Adrenal gland (tissue), 12 donors: ENCODE results near the gene NTMT2. TPM values are rescaled to one million over a fixed set of nuclear protein-coding genes. Genes with fewer than 3 reads are reported as not detected.

ENCODE experiments used
- DNase-seq, 7 donors: peaks; one replicate each; pipeline ENCODE4 v3.0.0-alpha.2; 2019 to 2020
- H3K27ac ChIP-seq, 5 donors: fragments of 200-600 bp; sonication (generic) in 4 of 5; 1 replicate in 3 of 5; 2 replicates in 2 of 5; pipeline versions ENCODE4 v1.5.1 to v1.8.0; 2016 to 2020; ENCODE audit warnings: mild to moderate bottlenecking in 1 of 5
- H3K27me3 ChIP-seq: fragments of 200-600 bp; 2 replicates; pipeline ENCODE4 v1.8.0; 2021
- H3K36me3 ChIP-seq, 2 donors: fragments of 200-600 bp; replicated peaks in 1 of 2; 1 replicate in 1 of 2; 2 replicates in 1 of 2; pipeline versions ENCODE4 v1.5.1 to v1.8.0; 2018 to 2022
- H3K4me1 ChIP-seq, 2 donors: fragments of 200-600 bp; replicated peaks in 1 of 2; 1 replicate in 1 of 2; 2 replicates in 1 of 2; pipeline versions ENCODE4 v1.5.1 to v1.8.0; 2018 to 2021
- H3K4me3 ChIP-seq, 4 donors: fragments of 200-600 bp; sonication (generic) in 3 of 4; one replicate each; pipeline ENCODE4 v1.5.1; 2016 to 2018
- H3K9me3 ChIP-seq, 3 donors: fragments of 200-600 bp; sonication (generic) in 1 of 3; replicated peaks in 1 of 3; 1 replicate in 2 of 3; 2 replicates in 1 of 3; pipeline versions ENCODE4 v1.5.1 to v1.8.0; 2016 to 2021
- CTCF ChIP-seq, 6 experiments: fragments of 450-650 bp in 4 of 6; fragments of 200-600 bp in 2 of 6; sonication (generic) in 1 of 6; IDR thresholded peaks; 1 replicate in 5 of 6; 2 replicates in 1 of 6; pipeline versions ENCODE4 v1.5.1 to v1.8.0; 2016 to 2021; ENCODE audit warnings: antibody characterized with exemption in 6 of 6, mild to moderate bottlenecking in 2 of 6, moderate library complexity in 1 of 6
- POLR2A ChIP-seq, 2 donors: fragments of 450-650 bp; IDR thresholded peaks; one replicate each; pipeline ENCODE4 v1.6.1; 2017; ENCODE audit warnings: antibody characterized with exemption in 2 of 2, mild to moderate bottlenecking in 2 of 2, moderate library complexity in 1 of 2
- WGBS, 4 donors: extraction: QIAGEN DNeasy Blood & Tissue Kit in 2 of 4; methylation state at CpG; one replicate each; pipeline versions ENCODE4 v1.1.5 to v1.1.7; 2013 to 2017; 5-methylcytosine and 5-hydroxymethylcytosine counted together
- intact Hi-C, 2 donors: fragments of 100-400 bp; cut with DNase I; formaldehyde crosslinking; loops; one replicate each; pipeline versions ENCODE4 v1.14.1 to v1.15.0; 2022 to 2023
- polyA plus RNA-seq, 3 donors: library from polyadenylated mRNA; stranded (reverse); fragments of 200-250 nt in 2 of 3; fragments of 350-450 nt in 1 of 3; fragmentation: Illumina TruSeq in 1 of 3; extraction: RNeasy Lipid Tissue Mini Kit (QIAGEN cat#74804) in 1 of 3; gene quantifications; one replicate each; pipeline ENCODE4 v1.2.3, GENCODE V29; 2013 to 2014
- total RNA-seq, 9 donors: library from RNA; depleted of rRNA in 4 of 9; stranded (reverse); fragments of >200 nt in 4 of 9; fragments of 120-200 nt in 1 of 9; fragmentation: NEBNext Ultra II Directional in 1 of 9; extraction: Animal tissue kit (Norgen Biotek cat#: 25700) in 1 of 9; gene quantifications; one replicate each; pipeline versions ENCODE4 v1.1.0 to v1.2.4, GENCODE V29; 2013 to 2023
- donor health status: healthy with polysubstance abuse.
- donor health status: Bipolar disorder and iron deficiency.
- donor health status: DM: yes; HTN: yes; CAD: no.
- donor health status: DM: no; HTN: no; CAD: no.
- donor health status: DM: no; HTN: no; CAD: no.
- donor health status: DM: yes; HTN: yes; CAD: no.

Gene NTMT2
- total and polyA plus RNA-seq, 12 donors = not detected

- no peak for TF ChIP-seq CTCF (IDR thresholded peaks at IDR 0.05)
- TF ChIP-seq POLR2A (IDR thresholded peaks at IDR 0.05) = no peak
- Histone ChIP-seq H3K36me3 (no peaks in the 10 kb centered on the region), H3K4me1 (no peaks in the 10 kb centered on the region), H3K4me3 (no peak overlapping the region), H3K27me3 (no peaks in the 10 kb centered on the region), H3K9me3 (no peaks in the 10 kb centered on the region), H3K27ac (no peak overlapping the region)
- intact Hi-C loops = no loop called here
- no peak for DNase-seq
- 49 to 75% (median 62%) methylated on average over 4 of the region's 4 CpGs for WGBS, 4 donors
Observed at GRCh38 chr1:170126696-170127095, 19.1 kb upstream of the NTMT2 start.

- H3K27me3 ChIP-seq = no peaks in the 10 kb centered on the region
- no peak overlapping the region for H3K27ac ChIP-seq
- no peak overlapping the region for H3K4me3 ChIP-seq
- no peaks in the 10 kb centered on the region for H3K36me3 ChIP-seq
- 73 to 88% (median 78%) methylated on average over 6 of the region's 6 CpGs for WGBS, 4 donors
- intact Hi-C loops = no loop called here
- TF ChIP-seq CTCF (IDR thresholded peaks at IDR 0.05) (no peak), POLR2A (IDR thresholded peaks at IDR 0.05) (no peak)
- no peaks in the 10 kb centered on the region for H3K9me3 ChIP-seq
- no peak for DNase-seq
- H3K4me1 ChIP-seq = no peaks in the 10 kb centered on the region
Observed at GRCh38 chr1:170131450-170131849, 14.3 kb upstream of the NTMT2 start.

DNA sequence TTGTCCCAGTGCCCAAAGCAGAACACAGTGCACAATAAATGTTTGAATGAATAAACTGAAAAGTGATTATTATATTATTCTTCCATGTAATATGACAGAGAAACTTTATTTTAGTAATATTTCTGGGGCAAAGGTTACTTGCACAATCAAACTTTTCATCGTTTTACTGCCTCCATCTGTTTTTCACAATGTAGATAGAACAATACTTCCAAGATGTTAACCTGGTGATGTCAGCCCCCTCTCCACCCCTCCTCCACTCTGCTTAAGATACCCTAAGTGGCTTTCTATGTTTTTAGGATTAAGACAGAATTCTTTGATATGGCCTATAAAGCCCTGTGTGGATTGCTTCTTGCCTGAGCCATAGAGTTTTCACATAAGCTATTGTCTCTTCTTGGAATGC is 13.8 kb upstream of the NTMT2 start:
- intact Hi-C loops = no loop called here

GRCh38 chr1:170133766-170134495 is 11.8 kb upstream of the NTMT2 start:
- Histone ChIP-seq H3K9me3 (no peaks in the 10 kb centered on the region), H3K36me3 (no peaks in the 10 kb centered on the region), H3K4me1 (no peaks in the 10 kb centered on the region), H3K4me3 (no peak overlapping the region), H3K27ac (no peak overlapping the region), H3K27me3 (no peaks in the 10 kb centered on the region)
- 72 to 83% (median 77%) methylated on average over 2 of the region's 2 CpGs for WGBS, 4 donors
- DNase-seq = no peak
- intact Hi-C loops = no loop called here
- TF ChIP-seq POLR2A (IDR thresholded peaks at IDR 0.05) (no peak), CTCF (IDR thresholded peaks at IDR 0.05) (no peak)

More for the DNA sequence above, 13.8 kb upstream of the NTMT2 start:
- TF ChIP-seq CTCF (IDR thresholded peaks at IDR 0.05) (no peak), POLR2A (IDR thresholded peaks at IDR 0.05) (no peak)
- no peak for DNase-seq
- Histone ChIP-seq H3K4me3 (no peak overlapping the region), H3K36me3 (no peaks in the 10 kb centered on the region), H3K4me1 (no peaks in the 10 kb centered on the region), H3K9me3 (no peaks in the 10 kb centered on the region), H3K27ac (no peak overlapping the region), H3K27me3 (no peaks in the 10 kb centered on the region)
- 66 to 70% (median 67%) methylated on average over 1 of the region's 1 CpG for WGBS, 4 donors
